Naive thymus-derived CD8-positive, alpha-beta T cell (primary cell): ENCODE results near the gene WDR18. TPM values are rescaled to one million over a fixed set of nuclear protein-coding genes. Genes with fewer than 3 reads are reported as not detected.

Experiments
- ATAC-seq, 2 donors: fragments of 150-1000 bp; cut with Tn5 transposase in 1 of 2; sonication (Bioruptor Pico), chemical (Tn5 transposase) in 1 of 2; 1 replicate in 1 of 2; 2 replicates in 1 of 2; pipeline ENCODE4 v1.10.0; 2021; ENCODE audit warnings: mild to moderate bottlenecking in 2 of 2, moderate library complexity in 2 of 2
- POLR2A ChIA-PET: fragments of 350-600 bp; sonication (Branson Sonifier 250); formaldehyde crosslinking; loops from one replicate; lab custom pipeline; 2021; ENCODE audit warnings: antibody characterized with exemption; lab: Charles Lee
- DNase-seq, 10 donors: peaks; one replicate each; pipeline versions ENCODE4 v3.0.0 to v3.0.0-alpha.2; 2020 to 2022
- H3K27ac Mint-ChIP-seq, 10 donors: one replicate each; pipeline ENCODE4 v1.8.0; 2020 to 2022; ENCODE audit warnings: mild to moderate bottlenecking in 10 of 10, mixed read lengths in 10 of 10, moderate library complexity in 4 of 10, inconsistent platforms in 1 of 10
- H3K27me3 Mint-ChIP-seq, 5 donors: one replicate each; pipeline ENCODE4 v1.8.0; 2021 to 2022; ENCODE audit warnings: mixed read lengths in 5 of 5
- H3K36me3 Mint-ChIP-seq, 3 donors: one replicate each; pipeline ENCODE4 v1.8.0; 2020 to 2022; ENCODE audit warnings: mixed read lengths in 3 of 3, mild to moderate bottlenecking in 2 of 3, inconsistent platforms in 1 of 3
- H3K4me1 Mint-ChIP-seq, 4 donors: one replicate each; pipeline ENCODE4 v1.8.0; 2021 to 2022; ENCODE audit warnings: mixed read lengths in 4 of 4
- H3K4me3 Mint-ChIP-seq, 10 donors: one replicate each; pipeline ENCODE4 v1.8.0; 2020 to 2022; ENCODE audit warnings: mild to moderate bottlenecking in 10 of 10, mixed read lengths in 10 of 10, moderate library complexity in 6 of 10, inconsistent platforms in 1 of 10
- H3K9me3 Mint-ChIP-seq, 9 donors: one replicate each; pipeline ENCODE4 v1.8.0; 2020 to 2022; ENCODE audit warnings: mixed read lengths in 9 of 9, mild to moderate bottlenecking in 3 of 9, inconsistent platforms in 1 of 9, moderate library complexity in 1 of 9
- polyA plus RNA-seq, 3 donors: library from polyadenylated mRNA; unstranded; fragments of 300-500 nt; fragmentation: Illumina TruSeq; gene quantifications; one replicate each; pipeline ENCODE4 v1.2.3, GENCODE V29; 2021
- total RNA-seq, 8 experiments: library from RNA in 2 of 8; stranded (reverse) in 2 of 8; gene quantifications; one replicate each; pipeline ENCODE4 v1.2.3 and lab custom pipeline; 2021 to 2026

Gene WDR18
- total and polyA plus RNA-seq, 5 experiments from 2014 or later, result 50.6 to 72.7 (median 54.1) TPM

GRCh38 chr19:1037621-1038064, 53.5 kb downstream of the WDR18 start:
- Mint-ChIP-seq H3K27ac (peak overlapping the region; percentile 92 to 98 (median 94)), H3K4me3 (peak overlapping the region; percentile 55 to 100 (median 96)), H3K4me1 (peaks cover 31 to 67% (median 62%) of the 10 kb centered on the region in 4 donors), H3K27me3 (no peaks in the 10 kb centered on the region), H3K36me3 (peaks cover 0 to 45% (median 11%) of the 10 kb centered on the region in 3 donors), H3K9me3 (no peaks in the 10 kb centered on the region)
- DNase-seq (peak in 1 of 10 donors; percentile 64), ATAC-seq (no peak)
- POLR2A ChIA-PET, result interaction anchor here (0.7 to 12.3 kb wide), 12 partner anchors 12 to 234 kb away, joined by 3 to 768 read pairs (median 6); partner anchors contain the start of genes ARHGAP45, CNN2, RNU6-2 and TMEM259

- peak overlapping the region; percentile 93 to 100 (median 99) for H3K4me3 Mint-ChIP-seq
- H3K27me3 Mint-ChIP-seq, result no peaks in the 10 kb centered on the region
- DNase-seq (peak in 4 of 10 donors; percentile 33 to 69 (median 42)), ATAC-seq (no peak)
- peaks cover 28 to 63% (median 55%) of the 10 kb centered on the region in 4 donors for H3K4me1 Mint-ChIP-seq
- POLR2A ChIA-PET, result interaction anchor here (0.5 to 12.3 kb wide), 17 partner anchors 10 to 471 kb away, joined by 3 to 768 read pairs (median 4); partner anchors contain the start of genes ARHGAP45, CIRBP, CNN2 and GPX4
- peak overlapping the region; percentile 92 to 98 (median 94) for H3K27ac Mint-ChIP-seq
- peaks cover 0 to 44% (median 11%) of the 10 kb centered on the region in 3 donors for H3K36me3 Mint-ChIP-seq
- H3K9me3 Mint-ChIP-seq, result no peaks in the 10 kb centered on the region
These were observed 55.0 kb downstream of the WDR18 start for GRCh38 chr19:1038978-1039645.

GRCh38 chr19:1039646-1040475, 55.7 kb downstream of the WDR18 start, which contains the start of gene ABCA7:
TSS of gene ABCA7 (plus strand) at chr19:1040107. CDS start at chr19:1041362, 1,255 bp downstream.
- peaks cover 28 to 63% (median 55%) of the 10 kb centered on the region in 4 donors for H3K4me1 Mint-ChIP-seq
- peak; percentile 86 to 93 for ATAC-seq
- H3K27me3 Mint-ChIP-seq, result no peaks in the 10 kb centered on the region
- H3K27ac Mint-ChIP-seq, result peak within 1 kb of the TSS; percentile 92 to 98 (median 94)
- H3K36me3 Mint-ChIP-seq, result peaks cover 0 to 50% (median 11%) of the 10 kb centered on the region in 3 donors
- peak; percentile 98 to 100 (median 99) for DNase-seq
- POLR2A ChIA-PET, result interaction anchor here (0.5 to 12.3 kb wide), 18 partner anchors 9 to 1199 kb away, joined by 3 to 768 read pairs (median 4); partner anchors contain the start of genes ARHGAP45, CIRBP, CNN2 and GPX4
- no peaks in the 10 kb centered on the region for H3K9me3 Mint-ChIP-seq
- H3K4me3 Mint-ChIP-seq, result peak within 1 kb of the TSS; percentile 93 to 100 (median 99)

- no peaks in the 10 kb centered on the region for H3K27me3 Mint-ChIP-seq
- peak overlapping the region; percentile 93 to 100 (median 99) for H3K4me3 Mint-ChIP-seq
- peaks cover 26 to 60% (median 49%) of the 10 kb centered on the region in 4 donors for H3K4me1 Mint-ChIP-seq
- DNase-seq (peak; percentile 73 to 95 (median 86)), ATAC-seq (peak; percentile 52 to 58)
- H3K36me3 Mint-ChIP-seq, result peaks cover 0 to 50% (median 10%) of the 10 kb centered on the region in 3 donors
- no peaks in the 10 kb centered on the region for H3K9me3 Mint-ChIP-seq
- H3K27ac Mint-ChIP-seq, result peak overlapping the region; percentile 85 to 98 (median 94)
- POLR2A ChIA-PET, result interaction anchor here (0.7 to 12.3 kb wide), 14 partner anchors 8 to 1199 kb away, joined by 3 to 768 read pairs (median 4); partner anchors contain the start of genes ARHGAP45, CIRBP, CNN2 and FAM174C
These were observed 56.5 kb downstream of the WDR18 start for GRCh38 chr19:1040476-1041271.

GRCh38 chr19:1041272-1041834, 57.2 kb downstream of the WDR18 start:
- Mint-ChIP-seq H3K36me3 (peaks cover 0 to 43% (median 10%) of the 10 kb centered on the region in 3 donors), H3K4me1 (peaks cover 21 to 53% (median 43%) of the 10 kb centered on the region in 4 donors), H3K9me3 (no peaks in the 10 kb centered on the region), H3K27me3 (no peaks in the 10 kb centered on the region), H3K27ac (peak overlapping the region in 9 of 10 donors; percentile 85 to 98 (median 94)), H3K4me3 (peak overlapping the region; percentile 93 to 100 (median 99))
- DNase-seq (no peak), ATAC-seq (no peak)
- POLR2A ChIA-PET, result interaction anchor here (0.8 to 12.3 kb wide), 9 partner anchors 8 to 234 kb away, joined by 3 to 768 read pairs (median 8); partner anchors contain the start of genes ARHGAP45, CIRBP, CNN2 and FAM174C

- peak overlapping the region in 7 of 10 donors; percentile 22 to 100 (median 99) for H3K4me3 Mint-ChIP-seq
- H3K27ac Mint-ChIP-seq, result no peak overlapping the region
- peaks cover 0 to 40% (median 10%) of the 10 kb centered on the region in 3 donors for H3K36me3 Mint-ChIP-seq
- no peak for ATAC-seq
- peaks cover 18 to 49% (median 39%) of the 10 kb centered on the region in 4 donors for H3K4me1 Mint-ChIP-seq
- H3K9me3 Mint-ChIP-seq, result no peaks in the 10 kb centered on the region
- DNase-seq, result peak in 1 of 10 donors; percentile 63
- POLR2A ChIA-PET, result interaction anchor here (0.9 to 12.3 kb wide), 6 partner anchors 7 to 34 kb away, joined by 3 to 768 read pairs (median 60); partner anchors contain the start of genes ARHGAP45, CNN2, RNU6-2 and TMEM259
- H3K27me3 Mint-ChIP-seq, result no peaks in the 10 kb centered on the region
These were observed 57.9 kb downstream of the WDR18 start for GRCh38 chr19:1041835-1042685.

- no peak overlapping the region for H3K27ac Mint-ChIP-seq
- H3K4me1 Mint-ChIP-seq, result peaks cover 13 to 42% (median 32%) of the 10 kb centered on the region in 4 donors
- no peak for ATAC-seq
- DNase-seq, result no peak
- POLR2A ChIA-PET, result interaction anchor here (7.5 to 12.3 kb wide), 3 partner anchors 14 to 33 kb away, joined by 77 to 768 read pairs (median 400); partner anchors contain the start of genes ARHGAP45, CNN2, RNU6-2 and TMEM259
- H3K36me3 Mint-ChIP-seq, result peaks cover 0 to 31% (median 5%) of the 10 kb centered on the region in 3 donors
- H3K27me3 Mint-ChIP-seq, result no peaks in the 10 kb centered on the region
- H3K4me3 Mint-ChIP-seq, result peak overlapping the region in 4 of 10 donors; percentile 26 to 99 (median 57)
- H3K9me3 Mint-ChIP-seq, result no peaks in the 10 kb centered on the region
These were observed 58.8 kb downstream of the WDR18 start for GRCh38 chr19:1042689-1043511.
